ENCODE measurements around the gene MARCHF9. TPM values are rescaled to one million over a fixed set of nuclear protein-coding genes. Genes with fewer than 3 reads are reported as not detected.

Gene MARCHF9
- total RNA-seq, 2 donors from 2014 or later = 13.6 to 15.8 TPM

DNA sequence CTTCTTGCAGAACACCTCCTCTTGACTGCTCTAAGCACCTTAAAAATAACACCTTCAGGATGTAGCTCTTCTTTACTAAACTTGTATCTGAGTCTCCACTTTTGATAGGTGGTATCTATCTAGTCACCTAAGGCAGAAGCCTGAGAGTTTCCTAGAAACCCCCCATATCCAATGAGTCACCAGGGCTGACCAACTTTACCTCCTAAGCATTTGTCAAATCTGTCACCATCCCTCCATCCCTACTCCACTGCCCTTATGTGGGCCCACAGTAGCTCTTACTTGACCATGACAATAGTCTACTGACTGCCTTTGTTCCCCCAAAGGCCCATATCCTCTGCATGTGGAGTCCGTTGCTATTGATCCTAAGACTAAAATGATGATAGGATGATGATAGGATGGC is 47.7 kb downstream of the MARCHF9 start:
- Mint-ChIP-seq H3K4me3 (no peak overlapping the region), H3K27ac (no peak overlapping the region), H3K4me1 (no peaks in the 10 kb centered on the region), H3K36me3 (ENCODE audit: low read depth) (peaks cover 21% of the 10 kb centered on the region), H3K9me3 (no peaks in the 10 kb centered on the region), H3K27me3 (ENCODE audit: insufficient read depth) (no peaks in the 10 kb centered on the region)
- TF ChIP-seq, protein P1, sequence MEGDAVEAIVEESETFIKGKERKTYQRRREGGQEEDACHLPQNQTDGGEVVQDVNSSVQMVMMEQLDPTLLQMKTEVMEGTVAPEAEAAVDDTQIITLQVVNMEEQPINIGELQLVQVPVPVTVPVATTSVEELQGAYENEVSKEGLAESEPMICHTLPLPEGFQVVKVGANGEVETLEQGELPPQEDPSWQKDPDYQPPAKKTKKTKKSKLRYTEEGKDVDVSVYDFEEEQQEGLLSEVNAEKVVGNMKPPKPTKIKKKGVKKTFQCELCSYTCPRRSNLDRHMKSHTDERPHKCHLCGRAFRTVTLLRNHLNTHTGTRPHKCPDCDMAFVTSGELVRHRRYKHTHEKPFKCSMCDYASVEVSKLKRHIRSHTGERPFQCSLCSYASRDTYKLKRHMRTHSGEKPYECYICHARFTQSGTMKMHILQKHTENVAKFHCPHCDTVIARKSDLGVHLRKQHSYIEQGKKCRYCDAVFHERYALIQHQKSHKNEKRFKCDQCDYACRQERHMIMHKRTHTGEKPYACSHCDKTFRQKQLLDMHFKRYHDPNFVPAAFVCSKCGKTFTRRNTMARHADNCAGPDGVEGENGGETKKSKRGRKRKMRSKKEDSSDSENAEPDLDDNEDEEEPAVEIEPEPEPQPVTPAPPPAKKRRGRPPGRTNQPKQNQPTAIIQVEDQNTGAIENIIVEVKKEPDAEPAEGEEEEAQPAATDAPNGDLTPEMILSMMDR (conservative IDR thresholded peaks at IDR 0.05) = no peak
- no peaks in the 10 kb centered on the region for H3K9me3 ChIP-seq (ENCODE audit: control insufficient read depth, low read length)
- no peak for DNase-seq
- H3K4me1 ChIP-seq (ENCODE audit: control insufficient read depth, insufficient read depth, low read length) = no peaks in the 10 kb centered on the region
- no peak overlapping the region for H3K4me3 ChIP-seq (ENCODE audit: low read length)
- H3K36me3 ChIP-seq (ENCODE audit: control insufficient read depth, insufficient read depth, low read length) = peaks cover 37% of the 10 kb centered on the region
- no peak overlapping the region for H3K27ac ChIP-seq (ENCODE audit: low read depth, low read length)
- H3K9ac ChIP-seq (ENCODE audit: extremely low read depth, low read length, poor library complexity, severe bottlenecking) = no peak overlapping the region
- H3K27me3 ChIP-seq (ENCODE audit: control insufficient read depth, insufficient read depth, low read length, poor library complexity, severe bottlenecking) = no peaks in the 10 kb centered on the region
- WGBS, 2 experiments (ENCODE audit: insufficient coverage in 1 of 2, insufficient read length in 1 of 2) = 82% methylated on average over 1 of the region's 1 CpG; no CpG with 5 or more reads in 1 of the 2 experiments

DNA sequence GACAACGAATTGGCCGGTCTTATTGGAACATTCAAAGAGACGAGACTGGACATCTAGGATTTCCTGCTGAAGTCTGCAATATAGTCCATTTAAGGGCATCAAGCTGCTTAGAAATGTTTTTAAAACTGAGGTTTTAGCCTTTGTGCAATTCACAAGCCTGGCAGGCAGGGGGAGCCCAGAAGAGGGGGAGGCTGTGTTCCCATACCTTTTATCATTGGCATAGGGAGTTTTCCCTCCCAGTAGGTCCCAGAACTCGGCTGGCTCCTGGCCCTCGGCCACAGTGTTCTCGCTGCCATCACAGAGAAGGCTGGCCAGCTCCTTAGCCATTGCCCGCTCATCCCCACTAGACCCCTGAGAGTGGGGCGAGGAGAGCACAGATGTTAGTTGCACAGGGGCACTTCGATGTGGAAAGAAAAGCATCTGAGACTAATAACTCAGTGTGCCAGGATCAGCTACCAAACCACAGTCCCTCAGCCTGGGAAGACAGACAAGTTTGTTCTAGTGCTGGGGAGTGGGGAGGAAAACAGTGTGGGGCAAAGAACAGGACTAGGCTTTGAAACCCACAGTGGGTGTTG is 48.5 kb downstream of the MARCHF9 start:
- peak; percentile 91 for DNase-seq
- H3K9ac ChIP-seq (ENCODE audit: extremely low read depth, low read length, poor library complexity, severe bottlenecking) = no peak overlapping the region
- WGBS, 2 experiments (ENCODE audit: insufficient coverage in 1 of 2, insufficient read length in 1 of 2) = 50 to 70% methylated on average over 4 to 9 of the region's 9 CpGs

DNA sequence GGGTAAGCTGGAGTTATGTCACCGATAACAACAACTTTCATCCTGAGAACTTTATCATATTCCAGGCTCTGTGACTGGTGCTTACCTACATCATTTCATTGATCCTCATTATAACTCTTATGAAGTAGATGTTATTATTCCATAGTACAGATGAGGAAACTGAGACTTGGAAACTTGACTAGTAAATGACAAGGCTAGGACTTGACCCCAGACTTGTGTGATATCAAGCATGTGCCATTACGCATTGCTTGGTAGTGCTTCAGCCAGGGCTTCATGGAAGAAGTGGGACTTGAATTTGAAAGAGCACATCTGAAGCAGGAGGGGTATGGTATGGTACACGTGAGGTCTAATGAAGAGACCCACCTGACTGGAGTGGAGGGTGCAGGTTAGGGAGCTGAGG is 51.8 kb downstream of the MARCHF9 start:
- WGBS, 2 experiments (ENCODE audit: insufficient coverage in 1 of 2, insufficient read length in 1 of 2) = 92 to 100% methylated on average over 2 to 3 of the region's 3 CpGs
- Histone ChIP-seq H3K9ac (ENCODE audit: extremely low read depth, low read length, poor library complexity, severe bottlenecking) (no peak overlapping the region), H3K36me3 (ENCODE audit: control insufficient read depth, insufficient read depth, low read length) (peaks cover 29% of the 10 kb centered on the region), H3K27me3 (ENCODE audit: control insufficient read depth, insufficient read depth, low read length, poor library complexity, severe bottlenecking) (no peaks in the 10 kb centered on the region), H3K9me3 (ENCODE audit: control insufficient read depth, low read length) (no peaks in the 10 kb centered on the region), H3K4me3 (ENCODE audit: low read length) (no peak overlapping the region), H3K27ac (ENCODE audit: low read depth, low read length) (no peak overlapping the region), H3K4me1 (ENCODE audit: control insufficient read depth, insufficient read depth, low read length) (no peaks in the 10 kb centered on the region)
- Mint-ChIP-seq H3K4me1 (no peaks in the 10 kb centered on the region), H3K27me3 (ENCODE audit: insufficient read depth) (no peaks in the 10 kb centered on the region), H3K9me3 (no peaks in the 10 kb centered on the region), H3K4me3 (no peak overlapping the region), H3K36me3 (ENCODE audit: low read depth) (peaks cover 20% of the 10 kb centered on the region), H3K27ac (no peak overlapping the region)
- TF ChIP-seq, protein P1 (conservative IDR thresholded peaks at IDR 0.05) = no peak
- DNase-seq = no peak

More for the DNA sequence above, 48.5 kb downstream of the MARCHF9 start:
- H3K27me3 ChIP-seq (ENCODE audit: control insufficient read depth, insufficient read depth, low read length, poor library complexity, severe bottlenecking) = no peaks in the 10 kb centered on the region
- Mint-ChIP-seq H3K4me3 (no peak overlapping the region), H3K36me3 (ENCODE audit: low read depth) (peaks cover 19% of the 10 kb centered on the region), H3K27me3 (ENCODE audit: insufficient read depth) (no peaks in the 10 kb centered on the region), H3K4me1 (no peaks in the 10 kb centered on the region), H3K27ac (no peak overlapping the region), H3K9me3 (no peaks in the 10 kb centered on the region)
- TF ChIP-seq, protein P1 (conservative IDR thresholded peaks at IDR 0.05) = peak; percentile 90
- no peak overlapping the region for H3K27ac ChIP-seq (ENCODE audit: low read depth, low read length)
- no peak overlapping the region for H3K4me3 ChIP-seq (ENCODE audit: low read length)
- no peaks in the 10 kb centered on the region for H3K4me1 ChIP-seq (ENCODE audit: control insufficient read depth, insufficient read depth, low read length)
- peaks cover 36% of the 10 kb centered on the region for H3K36me3 ChIP-seq (ENCODE audit: control insufficient read depth, insufficient read depth, low read length)
- no peaks in the 10 kb centered on the region for H3K9me3 ChIP-seq (ENCODE audit: control insufficient read depth, low read length)

Measured in endodermal cell (in vitro differentiated cells).